HepG2 (cell line): ENCODE data around the gene CAVIN1.
A peak's percentile ranks its signal among the peaks of the same experiment; 100 is the strongest.

Experiments
- CBX1 ChIP-seq: IDR thresholded peaks from one replicate; pipeline ENCODE4 v1.6.1; 2016; ENCODE audit warnings: antibody characterized with exemption, low read depth
- EHMT2 ChIP-seq: fragments of 200-600 bp; sonication (generic); IDR thresholded peaks from 2 replicates; pipeline ENCODE4 v1.7.0; 2017; ENCODE audit warnings: antibody characterized with exemption, low read depth, low read length, borderline replicate concordance
- HNRNPLL ChIP-seq: fragments of 200-400 bp; formaldehyde crosslinking; IDR thresholded peaks from 2 replicates; pipeline ENCODE4 v1.6.1; 2017; ENCODE audit warnings: mild to moderate bottlenecking, low read depth, low read length; ENCODE audit not compliant: poor library complexity, severe bottlenecking
- HOXD1 ChIP-seq: sonication (generic); formaldehyde crosslinking; IDR thresholded peaks from 2 replicates; pipeline ENCODE4 v1.5.0; 2020; ENCODE audit warnings: missing genetic modification reagents
- KAT2B ChIP-seq: fragments of 150-350 bp; IDR thresholded peaks from 2 replicates; pipeline ENCODE4 v1.6.1; 2014; ENCODE audit warnings: low read depth, low read length, borderline replicate concordance
- POLR2AphosphoS5 ChIP-seq: IDR thresholded peaks from 2 replicates; pipeline ENCODE4 v1.6.1; 2012; ENCODE audit warnings: low read depth, low read length
- REXO4 ChIP-seq: sonication (generic); formaldehyde crosslinking; IDR thresholded peaks from 2 replicates; pipeline ENCODE4 v1.8.0; 2022; ENCODE audit warnings: missing genetic modification reagents, mild to moderate bottlenecking, borderline replicate concordance
- SIX1 ChIP-seq: sonication (generic); formaldehyde crosslinking; IDR thresholded peaks from 2 replicates; pipeline ENCODE4 v1.4.0; 2020; ENCODE audit warnings: missing genetic modification reagents, borderline replicate concordance
- TBP ChIP-seq: sonication (generic); formaldehyde crosslinking; IDR thresholded peaks from 2 replicates; pipeline ENCODE4 v1.5.0; 2020; ENCODE audit warnings: missing genetic modification reagents
- ZBTB8A ChIP-seq: sonication (generic); formaldehyde crosslinking; IDR thresholded peaks from 2 replicates; pipeline ENCODE4 v1.4.0; 2020; ENCODE audit warnings: mild to moderate bottlenecking, low read depth, missing genetic modification reagents, borderline replicate concordance
- TF ChIP-seq, protein P1 (sequence below): sonication (generic); formaldehyde crosslinking; IDR thresholded peaks from 2 replicates; pipeline ENCODE4 v1.4.0; 2020; ENCODE audit warnings: low read depth, mild to moderate bottlenecking, missing genetic modification reagents
- TF ChIP-seq, protein P2 (sequence below): sonication (generic); formaldehyde crosslinking; IDR thresholded peaks from 2 replicates; pipeline ENCODE4 v1.5.0; 2020; ENCODE audit warnings: mild to moderate bottlenecking, missing genetic modification reagents, moderate library complexity
- TF ChIP-seq, protein P3 (sequence below): sonication (generic); formaldehyde crosslinking; conservative IDR thresholded peaks from 2 replicates; pipeline ENCODE4 v1.4.0; 2020; ENCODE audit warnings: missing genetic modification reagents

DNA sequence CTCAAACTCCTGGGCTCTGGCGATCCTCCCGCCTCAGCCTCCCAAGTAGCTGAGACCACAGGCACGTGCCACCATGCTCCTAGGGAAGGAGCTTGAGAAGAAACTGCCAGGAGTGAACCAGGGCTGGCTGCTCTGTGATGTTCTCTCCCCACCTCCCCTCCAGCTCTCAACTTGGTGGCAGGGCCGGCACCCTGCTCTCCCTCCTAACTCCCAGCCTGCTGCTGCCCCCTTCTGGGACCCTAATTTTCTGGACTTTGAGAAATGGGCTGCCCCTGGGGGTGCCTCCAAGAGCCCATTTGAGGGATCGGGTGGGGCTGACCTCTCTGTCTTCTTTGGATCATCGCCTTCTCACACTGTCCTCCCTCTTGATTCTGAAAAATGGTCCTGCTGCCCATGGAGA, 19.9 kb downstream of the CAVIN1 start:
- TF ChIP-seq, protein P1, sequence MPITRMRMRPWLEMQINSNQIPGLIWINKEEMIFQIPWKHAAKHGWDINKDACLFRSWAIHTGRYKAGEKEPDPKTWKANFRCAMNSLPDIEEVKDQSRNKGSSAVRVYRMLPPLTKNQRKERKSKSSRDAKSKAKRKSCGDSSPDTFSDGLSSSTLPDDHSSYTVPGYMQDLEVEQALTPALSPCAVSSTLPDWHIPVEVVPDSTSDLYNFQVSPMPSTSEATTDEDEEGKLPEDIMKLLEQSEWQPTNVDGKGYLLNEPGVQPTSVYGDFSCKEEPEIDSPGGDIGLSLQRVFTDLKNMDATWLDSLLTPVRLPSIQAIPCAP (CRISPR knock-in tag): no peak
- TF ChIP-seq SIX1 (CRISPR knock-in tag): no peak
- no peak for TF ChIP-seq KAT2B
- no peak for TF ChIP-seq POLR2AphosphoS5
- TF ChIP-seq EHMT2: no peak
- TF ChIP-seq, protein P2, sequence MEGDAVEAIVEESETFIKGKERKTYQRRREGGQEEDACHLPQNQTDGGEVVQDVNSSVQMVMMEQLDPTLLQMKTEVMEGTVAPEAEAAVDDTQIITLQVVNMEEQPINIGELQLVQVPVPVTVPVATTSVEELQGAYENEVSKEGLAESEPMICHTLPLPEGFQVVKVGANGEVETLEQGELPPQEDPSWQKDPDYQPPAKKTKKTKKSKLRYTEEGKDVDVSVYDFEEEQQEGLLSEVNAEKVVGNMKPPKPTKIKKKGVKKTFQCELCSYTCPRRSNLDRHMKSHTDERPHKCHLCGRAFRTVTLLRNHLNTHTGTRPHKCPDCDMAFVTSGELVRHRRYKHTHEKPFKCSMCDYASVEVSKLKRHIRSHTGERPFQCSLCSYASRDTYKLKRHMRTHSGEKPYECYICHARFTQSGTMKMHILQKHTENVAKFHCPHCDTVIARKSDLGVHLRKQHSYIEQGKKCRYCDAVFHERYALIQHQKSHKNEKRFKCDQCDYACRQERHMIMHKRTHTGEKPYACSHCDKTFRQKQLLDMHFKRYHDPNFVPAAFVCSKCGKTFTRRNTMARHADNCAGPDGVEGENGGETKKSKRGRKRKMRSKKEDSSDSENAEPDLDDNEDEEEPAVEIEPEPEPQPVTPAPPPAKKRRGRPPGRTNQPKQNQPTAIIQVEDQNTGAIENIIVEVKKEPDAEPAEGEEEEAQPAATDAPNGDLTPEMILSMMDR (CRISPR knock-in tag): peak; percentile 68
- TF ChIP-seq TBP (CRISPR knock-in tag): no peak
- no peak for TF ChIP-seq HOXD1 (CRISPR knock-in tag)
- TF ChIP-seq CBX1: no peak
- no peak for TF ChIP-seq HNRNPLL
- TF ChIP-seq ZBTB8A (CRISPR knock-in tag): no peak
- TF ChIP-seq, protein P3, sequence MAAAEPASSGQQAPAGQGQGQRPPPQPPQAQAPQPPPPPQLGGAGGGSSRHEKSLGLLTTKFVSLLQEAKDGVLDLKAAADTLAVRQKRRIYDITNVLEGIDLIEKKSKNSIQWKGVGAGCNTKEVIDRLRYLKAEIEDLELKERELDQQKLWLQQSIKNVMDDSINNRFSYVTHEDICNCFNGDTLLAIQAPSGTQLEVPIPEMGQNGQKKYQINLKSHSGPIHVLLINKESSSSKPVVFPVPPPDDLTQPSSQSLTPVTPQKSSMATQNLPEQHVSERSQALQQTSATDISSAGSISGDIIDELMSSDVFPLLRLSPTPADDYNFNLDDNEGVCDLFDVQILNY: no peak
- no peak for TF ChIP-seq REXO4 (CRISPR knock-in tag)
